Measurements from ENCODE around the gene TSPAN10. TPM values are rescaled to one million over a fixed set of nuclear protein-coding genes. Genes with fewer than 3 reads are reported as not detected.
A peak's percentile ranks its signal among the peaks of the same experiment; 100 is the strongest.
"Not testable (repeated sequence)": the region's sequence is repeated elsewhere in the genome, so short reads cannot be mapped to it uniquely, and the experiment has no call there.

The TSPAN10 gene
- polyA plus RNA-seq (ENCODE audit: insufficient read length in 10 of 10) = 1 to 10 TPM in 4 of 10 donors, under 1 TPM in 6; 0.49 to 1.4 (median 0.92) TPM
- long read RNA-seq, donor 1 = 0 reads
- long read RNA-seq, donor 2 = 0 reads
- long read RNA-seq, donor 3 = 0 reads
- long read RNA-seq, donor 4 = 0 reads
- long read RNA-seq, donor 5 = 0 reads
- long read RNA-seq, donor 6 = 0 reads
- long read RNA-seq, donor 7 = 0 reads
- long read RNA-seq, donor 8, partial matches to known transcripts = 0 of 1 reads
- long read RNA-seq, donor 8, other reads (novel, unspliced or antisense) = 0 of 1 reads
- long read RNA-seq, donor 9 = 0 reads

DNA sequence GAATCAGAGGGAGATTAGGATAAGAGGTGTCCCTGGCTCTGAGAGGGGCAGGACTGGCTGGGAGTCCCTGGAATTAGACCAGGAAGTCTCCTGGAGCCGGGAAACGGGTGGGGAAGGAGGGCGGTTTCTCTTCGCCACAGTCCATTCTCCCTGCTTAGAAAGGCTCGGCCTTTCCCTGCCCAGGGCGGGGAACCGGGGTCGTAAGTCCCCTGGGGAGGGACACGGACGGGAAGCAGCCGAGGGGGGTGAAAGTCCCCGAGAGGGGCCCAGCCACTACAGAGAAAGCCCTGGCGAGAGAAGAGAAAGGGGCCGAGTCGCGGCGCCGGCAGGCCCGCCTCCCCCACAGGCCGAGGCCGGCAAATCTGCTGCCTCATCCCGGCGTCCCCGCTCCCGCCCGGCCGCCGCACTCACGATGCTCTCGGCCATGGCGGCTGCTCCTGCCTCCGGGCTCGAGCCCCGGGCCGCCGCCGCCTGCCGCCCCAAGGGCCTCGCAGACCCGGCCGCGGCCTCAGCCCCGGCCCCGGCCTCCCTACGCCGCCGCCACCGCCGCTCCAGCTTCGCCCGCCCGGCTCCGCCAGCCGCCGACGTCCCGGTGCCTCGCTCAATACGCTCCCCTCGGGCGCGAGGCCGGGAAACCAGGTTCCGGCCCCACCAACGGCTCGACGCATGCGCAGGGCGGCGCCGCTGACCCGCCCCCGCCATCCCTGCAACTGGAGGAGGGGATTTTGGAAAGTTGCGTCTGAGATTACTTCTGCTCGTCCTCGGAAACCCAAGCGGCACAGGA lies at the start of gene TSPAN10, which contains the start of gene NPLOC4:
Gene TSPAN10 (plus strand): TSS at position 692 of the 784 bp plus-strand sequence. CDS start 5,217 bp downstream, outside the sequence.
Gene NPLOC4 (minus strand): TSS at position 608 of the 784 bp plus-strand sequence. CDS start 182 bp downstream, at position 426.
- DNase-seq = peak; percentile 87 to 95 (median 93)

DNA sequence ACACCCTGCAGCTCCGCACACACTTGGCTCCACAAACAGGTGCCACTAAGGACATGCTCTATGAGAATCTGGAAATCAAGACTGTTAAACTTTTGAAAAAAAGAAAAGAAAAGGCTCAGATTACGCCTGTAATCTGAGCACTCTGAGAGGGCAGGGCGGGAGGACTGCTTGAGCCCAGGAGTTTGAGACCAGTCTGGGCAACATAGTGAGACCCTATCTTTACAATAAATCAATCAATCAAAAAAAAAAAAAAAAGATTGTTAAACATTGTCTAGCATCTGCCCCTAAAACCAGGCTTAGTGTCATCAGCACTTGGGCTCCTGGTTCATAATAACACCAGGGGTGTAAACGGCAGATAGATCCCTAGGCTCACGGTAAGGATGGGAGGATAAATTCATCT lies 47.4 kb upstream of the TSPAN10 start:
- DNase-seq = no peak

DNA sequence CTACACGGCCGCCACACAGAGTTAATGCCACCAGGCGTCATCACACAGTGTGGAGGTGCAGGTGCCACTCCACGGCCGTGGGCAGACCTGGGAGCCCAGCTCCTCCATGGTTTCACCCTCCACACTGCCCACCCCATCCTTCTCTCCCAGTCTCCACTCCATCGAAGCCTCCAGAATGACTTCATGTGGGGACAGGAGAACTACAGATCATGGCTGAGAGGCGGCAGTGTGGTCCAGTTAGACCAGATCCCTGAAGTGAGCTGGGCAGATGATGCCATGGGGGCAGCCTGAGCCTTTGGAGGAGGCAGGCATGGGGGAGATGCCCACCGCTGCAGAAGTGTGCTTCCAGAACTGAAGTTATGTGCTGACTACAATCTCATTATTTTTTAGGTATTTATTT lies 46.9 kb upstream of the TSPAN10 start:
- no peak for DNase-seq

DNA sequence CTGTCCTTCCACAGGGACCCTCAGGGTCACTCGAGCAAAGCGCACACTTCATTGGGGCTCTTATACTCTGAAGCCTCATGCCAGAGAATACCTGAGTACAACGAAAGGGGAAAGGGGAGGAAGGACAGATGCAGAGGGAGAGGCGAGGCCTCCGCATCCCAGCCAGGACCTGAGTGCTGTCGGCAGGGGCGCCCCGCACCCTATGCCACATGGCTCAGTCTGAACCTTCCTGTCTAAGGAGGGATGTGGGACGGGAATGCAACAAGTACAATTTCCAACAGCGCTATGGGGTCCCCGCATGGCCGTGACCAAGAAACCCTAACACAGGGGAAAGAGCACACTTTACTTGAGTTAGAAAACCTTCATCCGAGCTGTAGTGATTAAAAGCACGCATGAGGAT lies 45.0 kb upstream of the TSPAN10 start:
- DNase-seq = no peak

DNA sequence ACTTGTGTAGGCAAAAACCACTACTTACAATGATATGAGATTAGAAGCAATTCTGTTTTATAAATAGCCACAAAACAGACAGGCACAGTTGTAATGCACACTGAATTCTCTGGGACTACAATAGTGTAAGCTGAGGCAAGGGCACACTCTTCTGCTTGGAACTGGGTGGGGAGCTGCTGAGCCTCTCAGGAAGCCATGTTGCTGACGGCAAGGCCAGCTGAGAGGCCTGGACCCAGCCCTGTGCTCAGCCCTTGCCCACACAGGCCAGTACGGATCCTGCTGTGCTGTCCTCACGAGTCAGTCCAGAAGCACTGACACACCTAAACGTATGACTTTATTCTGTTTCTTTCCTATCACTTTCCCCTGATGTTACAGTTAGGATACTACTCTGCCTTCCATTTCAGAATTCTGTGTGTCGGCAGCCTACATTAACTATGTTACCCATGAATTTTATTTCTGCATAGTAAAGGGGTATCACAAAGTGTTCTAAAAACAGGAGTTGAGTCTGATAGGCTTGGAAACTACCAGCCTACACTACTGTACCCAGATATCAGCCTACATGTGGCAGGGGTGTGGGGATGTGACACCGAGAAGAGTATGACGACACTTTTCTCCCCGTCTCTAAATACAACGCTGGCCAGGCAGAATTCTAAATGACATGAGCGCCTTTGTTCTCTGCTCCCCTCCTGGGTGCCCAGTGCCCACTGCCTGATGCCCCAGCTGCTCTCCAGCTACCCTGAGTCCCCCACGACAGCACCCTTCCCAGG lies 43.7 kb upstream of the TSPAN10 start:
- DNase-seq = no peak

DNA sequence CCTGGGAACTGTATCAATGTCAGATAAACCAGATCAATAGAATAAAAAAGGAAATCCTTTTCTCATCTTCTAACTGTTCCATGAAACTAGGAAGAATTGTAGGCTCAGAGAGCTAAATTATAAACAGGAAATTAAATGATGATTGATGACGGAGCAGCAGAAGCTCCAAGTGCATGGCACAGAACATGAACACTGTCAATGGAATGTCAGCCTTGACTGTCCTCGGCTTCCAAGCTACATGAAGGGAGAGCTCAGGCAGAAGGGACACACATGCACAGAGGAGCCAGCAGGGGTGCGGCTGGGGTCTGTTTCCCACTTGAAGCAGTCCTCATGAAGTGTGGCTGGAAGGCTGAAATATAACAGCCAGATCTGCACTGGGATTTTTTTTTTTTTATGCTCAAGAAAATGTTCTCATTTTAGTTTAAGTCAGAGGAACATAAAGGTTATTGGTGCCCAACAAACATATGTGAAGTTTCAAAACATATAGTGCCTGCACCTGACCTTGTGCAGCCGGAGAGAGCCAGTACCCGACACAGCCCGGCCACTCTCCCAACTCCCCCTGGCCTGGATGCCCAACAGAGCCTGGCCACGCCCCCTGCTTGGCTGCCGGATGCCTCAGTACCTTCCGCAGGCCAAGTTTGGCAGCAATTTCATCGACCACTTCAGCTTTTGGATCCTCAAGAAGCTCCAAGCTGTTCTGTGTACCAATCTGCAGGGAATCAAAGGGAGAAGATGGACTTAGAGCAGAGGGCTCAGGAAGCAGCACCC lies 37.1 kb upstream of the TSPAN10 start:
- DNase-seq = peak in 1 of 3 donors; percentile 59

DNA sequence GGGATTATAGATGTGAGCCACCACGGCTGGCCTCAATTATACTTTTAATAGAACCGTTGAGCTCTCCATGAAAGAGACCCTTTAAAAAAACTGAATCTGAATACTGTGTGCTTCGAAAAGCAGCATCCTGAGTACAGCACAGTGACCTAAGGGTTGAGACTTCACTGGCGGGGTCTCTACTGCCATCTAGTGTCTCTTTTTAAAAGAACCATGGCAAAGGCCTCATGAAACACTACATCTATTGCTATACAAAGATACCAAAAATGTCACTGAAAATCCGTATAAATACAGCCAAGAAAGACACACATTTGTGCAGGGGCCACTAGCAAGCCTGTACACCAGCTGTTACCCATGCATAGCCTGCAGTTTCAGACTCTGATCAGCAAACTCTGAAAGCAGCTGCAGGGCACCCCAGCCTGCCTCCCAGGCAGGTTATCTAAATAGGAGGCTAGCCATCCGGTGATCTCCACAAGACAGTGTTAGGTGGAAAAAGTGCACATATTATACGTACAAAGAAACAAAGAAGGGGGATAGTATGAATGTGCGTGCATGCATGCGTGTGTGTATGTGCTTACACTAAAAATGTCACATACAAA lies 35.4 kb upstream of the TSPAN10 start:
- peak; percentile 67 to 86 (median 75) for DNase-seq

DNA sequence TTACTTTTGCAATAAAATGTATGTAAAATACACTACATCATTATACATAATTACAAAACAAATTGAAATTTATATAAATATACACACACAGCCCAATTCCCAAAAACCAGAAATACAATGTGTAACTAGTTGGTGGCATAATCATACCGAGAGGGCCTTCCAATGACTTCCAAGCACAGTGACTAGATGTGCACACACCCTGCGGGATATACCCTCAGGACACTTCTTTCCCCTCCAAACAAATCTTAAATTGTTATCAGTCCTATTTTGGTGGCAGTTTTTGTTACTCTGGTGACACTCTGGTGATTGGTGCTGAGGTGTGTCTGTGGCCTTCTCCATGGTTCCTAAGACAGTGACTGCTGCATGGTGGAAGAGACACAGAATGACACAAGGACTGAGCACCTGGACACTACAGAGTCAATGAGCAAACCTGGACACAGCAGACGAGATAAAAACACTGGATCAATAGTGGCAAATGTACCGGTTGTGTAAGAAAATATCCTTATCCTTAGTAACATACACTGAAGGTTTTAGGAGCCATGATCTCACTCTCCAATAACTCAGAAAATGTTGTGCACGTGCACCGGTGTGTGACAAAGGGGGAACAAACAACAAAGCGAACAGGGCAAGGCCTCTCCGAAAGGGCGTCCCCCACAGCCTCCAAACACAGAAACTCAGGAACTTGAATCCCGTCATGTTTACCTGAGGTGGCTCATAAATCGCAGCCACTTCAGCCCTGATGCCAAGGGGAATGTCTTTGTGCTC lies 33.0 kb upstream of the TSPAN10 start:
- DNase-seq = no peak

DNA sequence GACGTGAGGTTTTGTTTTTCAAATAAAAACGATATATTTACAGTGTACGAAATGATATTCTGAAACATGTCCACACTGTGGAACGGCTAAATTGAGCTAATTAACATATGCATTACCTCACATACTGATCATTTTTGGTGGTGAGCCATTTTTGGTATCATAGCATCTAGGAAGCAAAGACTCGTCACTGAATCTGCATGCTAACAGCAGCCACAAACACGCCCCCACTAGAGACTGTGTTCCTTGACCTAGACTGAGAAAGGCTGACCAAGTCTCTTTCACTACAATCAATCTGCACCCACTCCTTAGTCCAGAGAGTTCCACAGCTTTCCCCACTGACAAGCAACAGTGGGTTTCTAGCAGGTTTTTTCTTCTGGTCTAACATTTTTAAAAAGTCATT lies 29.6 kb upstream of the TSPAN10 start:
- no peak for DNase-seq

DNA sequence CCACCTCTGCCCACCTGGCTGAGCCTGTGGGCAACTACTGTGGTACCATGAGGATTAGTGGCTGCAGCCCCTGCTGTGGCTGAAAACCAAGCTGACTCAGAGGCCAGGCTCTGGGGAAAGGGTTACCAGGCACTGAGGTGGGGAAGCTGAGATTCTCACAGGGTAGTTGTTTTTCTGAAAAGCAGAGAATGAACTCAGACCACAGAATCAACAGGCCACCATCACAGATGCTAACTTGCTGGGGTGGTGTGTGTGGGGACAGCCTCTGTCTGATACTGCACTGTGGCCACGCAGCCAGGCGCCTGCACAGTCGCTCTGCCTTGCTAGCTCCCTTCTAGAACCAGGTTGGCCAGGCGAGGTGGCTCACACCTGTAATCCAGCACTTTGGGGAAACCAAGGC lies 28.9 kb upstream of the TSPAN10 start:
- no peak for DNase-seq

DNA sequence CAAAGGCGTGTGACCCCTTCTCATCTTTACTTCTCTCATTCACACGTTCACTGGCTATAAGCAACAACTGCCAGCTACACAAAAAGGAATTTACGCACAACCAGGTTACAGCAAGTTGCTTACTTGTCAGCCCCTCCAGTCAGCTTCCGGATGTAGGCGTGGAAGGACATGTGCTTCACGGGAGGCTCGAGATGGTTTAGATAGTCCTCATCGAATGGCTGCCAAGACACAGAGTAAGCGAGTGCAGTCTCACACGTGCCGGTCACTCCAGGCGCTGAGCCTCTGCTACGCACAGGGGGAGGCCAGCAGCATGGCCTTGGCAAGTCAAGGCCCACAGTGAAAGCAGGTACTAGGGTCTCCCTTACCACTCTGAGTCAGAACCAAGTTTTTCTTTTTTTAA lies 28.4 kb upstream of the TSPAN10 start:
- no peak for DNase-seq

DNA sequence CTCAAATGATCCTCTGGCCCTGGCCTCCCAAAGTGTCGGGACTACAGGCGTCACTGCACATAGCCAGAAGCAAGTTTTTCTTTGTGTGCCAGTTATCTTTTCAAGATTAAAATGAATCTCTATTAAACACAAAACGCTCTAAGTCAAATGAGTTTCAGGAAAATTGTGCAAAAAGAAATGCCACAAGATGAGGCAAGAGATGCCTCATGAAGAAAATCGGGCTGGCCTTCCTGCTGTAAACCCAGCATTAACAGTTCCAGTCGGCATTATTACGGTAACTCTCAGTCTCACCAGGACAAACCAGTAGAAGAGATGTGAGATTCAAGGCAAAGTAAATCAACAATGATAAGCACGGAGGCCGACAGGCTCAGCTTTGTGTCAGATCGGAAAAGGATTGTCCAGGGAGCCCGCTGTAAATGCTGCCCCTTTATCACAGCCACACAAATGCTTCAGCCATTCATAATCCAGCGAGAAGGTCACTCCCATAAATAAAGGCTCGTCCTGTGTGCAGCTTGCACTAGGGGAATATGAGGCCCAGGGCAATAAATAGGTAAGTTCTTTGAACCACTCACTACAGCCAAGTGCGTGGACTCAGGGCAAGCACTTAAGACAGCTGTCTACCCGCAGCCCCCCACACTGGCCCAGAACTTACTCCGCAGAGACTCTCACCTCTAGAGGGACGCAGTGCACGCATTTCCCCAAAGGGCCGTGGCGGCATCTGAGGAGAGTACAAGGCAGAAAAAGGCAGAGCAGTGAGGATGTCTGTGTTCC lies 27.3 kb upstream of the TSPAN10 start:
- DNase-seq = no peak

DNA sequence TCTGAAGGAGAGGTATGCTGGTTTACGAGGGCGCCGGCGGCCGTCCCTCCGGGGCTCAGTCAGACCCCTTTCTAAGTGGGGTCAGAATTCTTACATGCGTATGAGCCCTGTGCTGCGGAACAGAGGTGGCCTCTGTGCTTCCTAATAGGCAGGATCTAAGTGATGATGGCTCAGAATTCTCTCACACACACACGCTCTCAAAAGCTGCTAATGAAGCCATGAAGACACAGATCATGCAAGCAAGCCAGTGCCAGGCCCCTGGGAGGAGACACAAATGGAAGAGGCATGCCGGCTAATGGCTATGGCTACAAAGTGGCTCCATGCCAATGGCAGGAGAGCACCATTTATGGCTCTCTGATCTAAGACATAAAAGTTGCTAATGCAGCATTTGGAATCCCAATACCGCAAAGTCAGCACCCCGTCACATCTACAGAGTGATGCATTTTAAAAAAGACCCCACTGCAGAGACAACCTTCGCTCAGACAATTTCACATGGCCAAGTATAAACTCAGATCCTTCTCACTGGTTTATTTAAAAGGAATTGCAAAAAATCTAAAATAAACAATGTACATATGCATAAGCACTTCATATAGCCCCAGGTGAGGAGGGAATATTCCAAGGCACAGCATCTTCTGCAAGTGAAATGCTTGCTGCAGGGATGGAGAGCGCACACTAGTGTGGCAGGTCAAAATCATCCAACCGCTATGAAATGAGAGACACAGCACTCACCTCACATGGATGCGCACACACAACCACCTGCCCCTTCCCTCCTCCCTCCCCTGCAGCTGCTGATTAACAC lies 24.6 kb upstream of the TSPAN10 start:
- no peak for DNase-seq

DNA sequence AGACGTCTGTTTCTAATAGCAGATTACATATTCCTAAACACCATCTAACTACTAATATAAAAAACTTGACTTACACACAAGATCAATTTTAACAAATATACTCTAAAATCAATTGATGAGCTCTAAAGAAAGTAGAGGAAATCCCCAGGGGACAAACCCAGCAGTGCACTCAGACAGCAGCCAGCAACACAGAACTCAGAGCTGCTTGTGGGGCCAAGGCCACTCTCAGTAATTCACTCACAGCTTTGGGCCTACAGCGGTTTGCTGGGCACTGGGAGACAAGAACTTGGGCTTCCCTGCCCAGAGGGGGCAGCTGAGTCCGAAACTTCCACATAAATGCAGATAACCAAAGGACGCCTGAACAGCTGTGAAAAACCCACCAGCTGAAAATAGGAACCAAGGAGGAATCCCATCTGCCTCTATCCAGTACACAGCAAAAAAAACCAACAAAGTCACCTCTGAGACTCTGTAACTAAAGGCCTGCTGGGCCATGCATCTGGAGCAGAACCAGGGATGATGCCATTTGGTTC lies 21.5 kb upstream of the TSPAN10 start:
- no peak for DNase-seq

DNA sequence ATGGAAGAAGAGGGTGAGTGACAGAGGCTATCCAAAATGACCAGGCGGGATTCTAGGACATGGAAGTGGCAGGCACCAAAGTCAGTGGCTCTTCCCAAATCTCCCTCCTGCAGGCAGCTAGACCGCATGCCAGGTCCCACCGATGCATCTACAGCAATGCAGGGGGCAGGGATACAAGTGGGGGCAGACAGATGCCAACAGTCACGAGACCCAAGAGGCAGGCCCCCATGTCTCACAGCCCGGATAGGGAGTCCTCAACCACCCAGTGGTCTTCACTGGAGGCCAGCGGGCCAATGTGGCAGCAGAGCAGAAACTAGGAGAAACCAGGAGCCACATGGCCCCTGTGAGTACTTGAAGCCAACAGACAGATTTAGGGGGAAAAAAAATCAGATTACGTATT lies 20.1 kb upstream of the TSPAN10 start:
- DNase-seq = no peak

DNA sequence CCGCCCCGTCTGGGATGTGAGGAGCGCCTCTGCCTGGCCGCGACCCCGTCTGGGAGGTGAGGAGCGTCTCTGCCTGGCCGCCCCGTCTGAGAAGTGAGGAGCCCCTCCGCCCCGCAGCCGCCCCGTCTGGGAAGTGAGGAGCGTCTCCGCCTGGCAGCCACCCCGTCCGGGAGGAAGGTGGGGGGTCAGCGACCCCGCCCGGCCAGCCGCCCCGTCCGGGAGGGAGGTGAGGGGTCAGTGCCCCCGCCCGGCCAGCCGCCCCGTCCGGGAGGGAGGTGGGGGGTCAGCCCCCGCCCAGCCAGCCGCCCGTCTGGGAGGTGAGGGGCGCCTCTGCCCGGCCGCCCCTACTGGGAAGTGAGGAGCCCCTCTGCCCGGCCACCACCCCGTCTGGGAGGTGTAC lies 18.7 kb upstream of the TSPAN10 start:
- DNase-seq = not testable (repeated sequence)

DNA sequence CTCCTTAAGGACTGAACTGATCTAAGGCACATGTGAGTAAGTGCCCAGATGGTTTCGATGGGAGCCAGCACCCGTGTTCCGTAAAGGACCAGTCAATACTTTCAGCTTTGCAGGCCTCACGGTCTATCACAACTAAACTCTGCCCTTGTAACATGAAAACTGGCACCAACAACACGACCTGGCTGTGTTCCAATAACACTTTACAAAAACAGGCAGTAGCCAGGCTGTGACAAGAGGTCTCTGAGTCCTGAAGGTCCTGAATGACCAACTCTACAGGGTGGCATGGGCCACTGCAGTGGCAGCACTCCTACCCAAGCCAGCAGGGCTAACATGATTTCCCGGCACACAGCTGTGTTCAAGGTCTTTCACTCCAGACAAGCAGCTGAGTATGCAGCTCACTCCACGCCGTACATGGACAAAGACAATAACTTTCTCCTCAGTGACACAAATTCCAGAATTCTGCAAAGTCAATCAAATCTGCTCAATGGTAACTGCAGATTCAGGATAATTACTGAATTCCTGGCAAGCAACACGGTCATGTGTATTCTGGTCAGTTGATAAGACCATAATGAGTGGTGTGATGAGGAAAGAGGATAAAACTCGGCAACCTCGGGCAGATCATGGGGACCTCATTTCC lies 15.4 kb upstream of the TSPAN10 start:
- no peak for DNase-seq

DNA sequence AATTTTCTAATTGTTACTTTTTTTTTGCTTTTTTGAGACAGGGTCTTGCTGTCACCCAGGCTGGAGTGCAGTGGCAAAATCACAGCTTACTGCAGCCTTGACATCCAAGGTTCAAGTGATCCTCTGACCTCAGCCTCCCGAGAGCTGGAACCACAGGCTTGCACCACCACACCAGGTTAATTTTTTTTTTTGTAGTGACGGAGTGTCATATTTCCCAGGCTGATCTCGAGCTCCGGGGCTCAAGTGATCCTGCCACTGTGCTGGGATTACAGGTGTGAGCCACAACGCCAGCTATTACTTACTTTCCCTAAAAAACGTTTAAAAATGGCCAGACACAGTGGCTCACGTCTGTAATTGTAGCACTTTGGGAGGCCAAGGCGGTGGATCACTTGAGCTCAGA lies 6.7 kb upstream of the TSPAN10 start:
- DNase-seq = no peak

All from muscle of back (tissue), 13 donors.